ENCODE results near the gene MRPL14.
"Not testable (repeated sequence)": the region's sequence is repeated elsewhere in the genome, so short reads cannot be mapped to it uniquely, and the experiment has no call there.

The MRPL14 gene

GRCh38 chr6:44150317-44150917 is 23.2 kb upstream of the MRPL14 start:
- no peak for DNase-seq (ENCODE audit: low read depth in 2 of 2)

- no peak for DNase-seq (ENCODE audit: low read depth in 2 of 2)
Observed at GRCh38 chr6:44149369-44150012, 22.2 kb upstream of the MRPL14 start.

GRCh38 chr6:44148306-44148705 is 21.1 kb upstream of the MRPL14 start:
- DNase-seq (ENCODE audit: low read depth in 2 of 2) = no peak

- DNase-seq (ENCODE audit: low read depth in 2 of 2) = no peak
Observed at GRCh38 chr6:44147256-44147655, 20.0 kb upstream of the MRPL14 start.

DNA sequence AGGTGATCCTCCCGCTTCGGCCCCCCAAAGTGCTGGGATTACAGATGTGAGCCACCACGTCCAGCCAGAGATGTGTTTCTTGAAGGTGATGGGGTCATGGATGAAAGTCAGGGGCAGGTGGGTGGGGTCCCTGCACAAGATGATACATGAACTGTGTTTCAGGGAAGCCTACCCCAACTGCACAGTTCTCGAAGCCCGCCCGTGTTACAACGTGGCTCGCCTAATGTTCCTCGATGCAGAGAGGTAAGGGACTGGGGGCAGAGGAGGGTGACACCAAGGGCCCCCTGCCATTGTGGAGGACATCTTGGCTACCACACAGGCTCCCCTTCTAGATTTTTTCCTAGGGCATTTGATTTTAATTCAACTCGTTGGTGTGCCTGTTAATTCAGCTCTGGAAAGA is 19.4 kb upstream of the MRPL14 start:
- DNase-seq (ENCODE audit: low read depth in 2 of 2) = no peak

DNA sequence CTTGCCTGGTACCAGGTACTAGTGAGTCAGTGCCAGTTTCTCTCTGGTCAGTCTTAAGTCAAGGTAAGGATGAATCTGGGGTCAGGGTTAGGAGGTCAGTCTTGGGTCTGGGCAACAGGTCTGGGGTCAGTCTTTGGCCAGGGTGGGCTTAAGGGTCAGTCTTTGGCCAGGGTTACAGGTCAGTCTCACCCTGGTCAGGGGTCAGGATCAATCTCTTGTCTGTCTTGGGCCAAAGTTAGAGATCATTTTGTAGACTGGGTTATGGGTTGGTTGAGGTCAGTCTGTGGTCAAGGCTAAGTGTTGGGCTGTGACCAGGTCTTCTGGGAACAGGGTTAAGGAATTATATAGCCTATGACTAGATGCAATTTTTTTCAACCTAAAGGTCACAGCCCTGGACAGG is 18.6 kb upstream of the MRPL14 start:
- DNase-seq (ENCODE audit: low read depth in 2 of 2) = no peak

DNA sequence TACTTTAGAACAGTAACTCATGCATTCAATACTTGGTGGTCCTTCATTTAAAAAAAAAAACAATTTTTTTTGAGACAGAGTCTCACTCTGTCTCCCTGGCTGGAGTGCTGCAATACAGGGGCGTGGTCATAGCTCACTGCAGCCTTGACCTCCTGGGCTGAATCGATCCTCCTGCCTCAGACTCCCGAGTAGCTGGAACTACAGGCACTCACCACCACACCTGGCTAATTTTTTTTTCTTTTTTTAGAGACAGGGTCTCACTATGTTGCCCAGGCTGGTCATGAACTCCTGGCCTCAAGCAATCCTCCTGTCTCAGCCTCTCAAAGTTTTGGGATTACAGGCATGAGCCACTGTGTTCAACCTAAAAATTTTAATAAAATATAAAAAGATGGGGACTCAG is 17.3 kb upstream of the MRPL14 start:
- not testable (repeated sequence) for DNase-seq (ENCODE audit: low read depth in 2 of 2)

- no peak for DNase-seq (ENCODE audit: low read depth in 2 of 2)
Observed at GRCh38 chr6:44143731-44144130, 16.5 kb upstream of the MRPL14 start.

- DNase-seq (ENCODE audit: low read depth in 2 of 2) = no peak
Observed at GRCh38 chr6:44142835-44143234, 15.6 kb upstream of the MRPL14 start.

- no peak for DNase-seq (ENCODE audit: low read depth in 2 of 2)
Observed at GRCh38 chr6:44139351-44139743, 12.1 kb upstream of the MRPL14 start.

- no peak for DNase-seq (ENCODE audit: low read depth in 2 of 2)
Observed at GRCh38 chr6:44138717-44139350, 11.6 kb upstream of the MRPL14 start.

GRCh38 chr6:44135875-44136274 is 8.6 kb upstream of the MRPL14 start:
- DNase-seq (ENCODE audit: low read depth in 2 of 2) = no peak

DNA sequence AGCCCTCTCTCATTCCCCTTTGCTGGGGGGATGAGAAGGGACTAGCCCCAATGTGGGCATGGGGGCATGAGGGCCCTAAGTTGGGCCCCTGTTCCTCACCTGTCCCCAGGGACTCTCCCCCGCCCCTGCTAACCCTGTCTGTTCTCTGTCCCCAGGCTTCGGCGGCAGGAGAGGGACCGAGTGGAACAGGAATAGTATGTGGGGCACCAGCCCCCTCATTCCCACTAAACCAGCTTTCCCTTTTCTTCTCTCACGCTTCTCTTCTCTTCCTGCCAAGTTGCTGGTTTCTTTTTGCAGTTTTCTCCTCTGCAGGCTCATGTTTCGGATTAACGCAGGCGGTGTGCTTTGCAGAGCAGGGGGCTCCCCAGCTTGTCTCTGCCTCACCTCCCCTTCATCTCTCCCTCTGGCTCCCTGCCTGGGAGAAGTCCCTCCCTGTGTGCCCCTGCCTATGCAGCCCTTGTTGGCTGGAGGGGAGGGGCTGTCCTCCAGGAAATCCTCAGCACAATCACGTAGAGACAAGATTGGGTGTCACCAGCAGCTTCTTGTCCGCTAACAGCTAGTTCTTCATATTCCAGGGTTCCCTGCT is 8.0 kb upstream of the MRPL14 start:
- no peak for DNase-seq (ENCODE audit: low read depth in 2 of 2)

- no peak for DNase-seq (ENCODE audit: low read depth in 2 of 2)
Observed at GRCh38 chr6:44133981-44134711, 6.9 kb upstream of the MRPL14 start.

DNA sequence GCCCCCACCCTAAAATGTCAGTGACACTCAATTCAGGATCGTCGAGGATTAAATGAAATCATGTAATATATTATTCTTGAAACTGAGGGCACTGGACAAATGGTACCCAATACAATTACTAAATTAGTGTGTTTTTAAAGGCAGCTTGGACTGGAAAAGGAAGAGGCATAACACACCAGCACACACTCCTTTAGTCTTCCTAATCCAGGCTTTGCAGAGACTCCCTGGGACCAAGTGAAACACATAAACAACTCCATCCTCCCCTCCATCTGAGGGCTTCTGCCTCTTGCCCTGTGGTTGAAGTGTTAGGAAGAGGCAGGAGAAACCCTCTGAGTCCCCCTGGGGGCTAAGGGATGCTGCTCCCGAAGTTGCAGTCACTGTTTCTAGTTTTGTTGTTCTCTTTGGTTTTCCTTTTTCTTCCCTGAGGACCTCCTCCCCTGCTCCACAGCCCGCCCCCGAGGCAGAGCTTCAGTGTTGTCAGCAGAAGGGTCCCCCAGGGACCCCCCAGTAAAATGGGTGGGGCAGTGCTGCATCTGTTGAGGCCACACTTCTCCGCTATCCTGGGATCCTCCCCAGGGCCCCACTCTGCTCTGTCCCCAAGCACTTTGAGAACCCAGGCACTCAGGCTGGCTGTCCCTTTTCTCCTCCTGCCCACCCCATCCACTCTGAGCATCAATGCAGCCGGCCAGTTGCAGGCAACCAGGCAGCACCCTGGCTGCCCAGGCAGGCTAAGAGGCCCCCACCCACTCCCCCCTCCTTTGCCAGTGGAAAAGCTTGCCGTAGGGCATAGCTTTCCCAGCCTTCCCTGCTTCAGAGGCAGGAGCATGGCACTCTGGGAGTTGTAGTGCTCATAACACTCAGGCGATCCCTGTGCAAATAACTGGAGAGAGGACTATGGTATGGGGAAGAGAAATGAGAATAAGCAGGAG is 6.0 kb upstream of the MRPL14 start:
- no peak for DNase-seq (ENCODE audit: low read depth in 2 of 2)

DNA sequence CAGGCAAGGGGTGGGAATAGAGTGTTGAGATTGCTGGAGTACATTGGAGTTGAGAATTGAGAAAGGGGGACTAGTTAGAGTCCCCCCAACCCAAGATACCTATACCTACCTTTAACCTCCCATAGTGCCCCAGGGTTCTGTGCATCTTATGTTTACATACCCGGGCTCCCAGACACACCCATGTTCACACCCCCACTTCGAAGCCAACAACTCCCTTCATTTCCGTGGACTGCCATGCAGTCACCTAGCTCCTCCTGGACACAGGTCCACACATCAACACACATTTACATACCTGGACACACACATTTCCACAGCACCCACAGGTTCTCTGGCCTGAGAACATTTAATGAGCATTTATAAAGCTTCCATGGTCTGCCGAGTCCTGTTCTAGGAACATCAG is 5.2 kb upstream of the MRPL14 start:
- DNase-seq (ENCODE audit: low read depth in 2 of 2) = no peak

GRCh38 chr6:44131892-44132291 is 4.6 kb upstream of the MRPL14 start:
- no peak for DNase-seq (ENCODE audit: low read depth in 2 of 2)

- no peak for DNase-seq (ENCODE audit: low read depth in 2 of 2)
Observed at GRCh38 chr6:44129841-44130322, 2.6 kb upstream of the MRPL14 start.

DNA sequence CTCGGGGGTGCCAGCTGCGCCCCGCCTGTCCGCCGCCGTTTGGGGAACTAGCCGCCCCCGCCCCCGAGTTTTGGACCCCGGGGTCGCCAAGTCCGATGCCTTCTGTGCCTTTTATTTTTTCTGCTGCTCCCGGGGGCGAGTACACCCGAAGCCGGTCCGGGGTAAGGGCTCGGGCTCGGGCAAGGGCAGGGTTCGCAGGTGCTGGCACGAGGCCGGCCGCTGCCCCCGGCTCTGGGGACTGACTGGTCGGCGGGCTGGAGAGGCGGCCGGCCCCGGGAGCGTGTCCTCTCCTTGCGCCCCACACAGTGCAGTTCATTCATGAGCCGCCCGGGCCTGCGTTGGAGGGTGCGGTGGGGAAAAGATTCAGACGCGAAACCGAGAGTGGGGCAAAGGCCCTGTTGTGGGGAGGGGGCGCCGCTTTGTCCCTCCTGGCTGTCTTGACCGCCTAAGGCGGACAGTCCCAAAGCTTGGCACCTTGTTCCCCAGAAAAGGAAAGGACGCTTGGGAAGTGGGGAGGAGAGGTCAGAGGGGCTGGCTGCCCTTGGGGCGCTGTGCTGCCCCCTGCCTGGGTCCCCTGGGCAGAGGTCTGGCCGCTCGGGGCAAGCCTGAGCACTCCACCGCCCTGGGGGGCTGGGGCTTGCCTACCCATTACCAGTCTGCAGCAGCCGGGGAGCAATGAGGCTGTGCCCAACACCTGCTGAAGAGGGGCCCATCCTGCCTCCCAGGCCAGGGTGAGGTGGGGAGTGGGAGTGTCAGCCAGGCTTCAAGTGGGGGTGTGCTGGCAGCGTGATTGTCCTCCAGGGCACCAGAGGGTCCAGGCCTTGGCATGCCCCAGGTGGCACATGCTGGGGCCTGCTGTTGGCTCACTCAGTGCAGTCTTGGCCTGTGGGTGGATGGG is 1.0 kb upstream of the MRPL14 start:
- no peak for DNase-seq (ENCODE audit: low read depth in 2 of 2)

Data from fibroblast of skin of left biceps (primary cell).